ENCODE measurements around the gene IGLL5.

IGLL5 gene

GRCh38 chr22:22884888-22885840 lies 2.5 kb upstream of the IGLL5 start:
- DNase-seq (ENCODE audit: low read depth) = no peak
- TF ChIP-seq, protein P1, sequence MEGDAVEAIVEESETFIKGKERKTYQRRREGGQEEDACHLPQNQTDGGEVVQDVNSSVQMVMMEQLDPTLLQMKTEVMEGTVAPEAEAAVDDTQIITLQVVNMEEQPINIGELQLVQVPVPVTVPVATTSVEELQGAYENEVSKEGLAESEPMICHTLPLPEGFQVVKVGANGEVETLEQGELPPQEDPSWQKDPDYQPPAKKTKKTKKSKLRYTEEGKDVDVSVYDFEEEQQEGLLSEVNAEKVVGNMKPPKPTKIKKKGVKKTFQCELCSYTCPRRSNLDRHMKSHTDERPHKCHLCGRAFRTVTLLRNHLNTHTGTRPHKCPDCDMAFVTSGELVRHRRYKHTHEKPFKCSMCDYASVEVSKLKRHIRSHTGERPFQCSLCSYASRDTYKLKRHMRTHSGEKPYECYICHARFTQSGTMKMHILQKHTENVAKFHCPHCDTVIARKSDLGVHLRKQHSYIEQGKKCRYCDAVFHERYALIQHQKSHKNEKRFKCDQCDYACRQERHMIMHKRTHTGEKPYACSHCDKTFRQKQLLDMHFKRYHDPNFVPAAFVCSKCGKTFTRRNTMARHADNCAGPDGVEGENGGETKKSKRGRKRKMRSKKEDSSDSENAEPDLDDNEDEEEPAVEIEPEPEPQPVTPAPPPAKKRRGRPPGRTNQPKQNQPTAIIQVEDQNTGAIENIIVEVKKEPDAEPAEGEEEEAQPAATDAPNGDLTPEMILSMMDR (conservative IDR thresholded peaks at IDR 0.05; ENCODE audit: low read depth, low read length) = no peak

DNA sequence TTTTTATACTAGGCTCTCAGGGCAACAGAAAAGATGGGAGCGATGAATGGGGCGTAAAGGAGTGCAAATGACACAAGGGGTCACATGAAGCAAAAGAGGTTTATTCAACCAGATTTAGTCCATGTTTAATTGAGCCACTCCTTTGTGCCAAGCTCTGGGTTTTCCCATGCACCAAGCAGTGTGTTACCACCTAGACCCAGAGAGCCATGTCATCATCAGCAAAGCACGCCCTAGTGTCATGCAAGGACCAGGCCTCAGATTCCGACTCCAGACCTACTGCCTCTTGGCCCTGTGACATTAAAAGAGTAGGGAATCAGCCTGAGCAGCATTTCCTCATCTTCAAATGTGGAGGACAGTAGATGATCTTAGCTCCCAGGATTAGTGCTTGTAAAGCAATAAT lies 1.1 kb upstream of the IGLL5 start:
- H3K4me3 ChIP-seq (ENCODE audit: low read length) = no peak overlapping the region
- no peak for DNase-seq (ENCODE audit: low read depth)
- TF ChIP-seq, protein P1 (conservative IDR thresholded peaks at IDR 0.05; ENCODE audit: low read depth, low read length) = no peak

More at GRCh38 chr22:22884888-22885840, 2.5 kb upstream of the IGLL5 start:
- no peak overlapping the region for H3K4me3 ChIP-seq (ENCODE audit: low read length)

DNA sequence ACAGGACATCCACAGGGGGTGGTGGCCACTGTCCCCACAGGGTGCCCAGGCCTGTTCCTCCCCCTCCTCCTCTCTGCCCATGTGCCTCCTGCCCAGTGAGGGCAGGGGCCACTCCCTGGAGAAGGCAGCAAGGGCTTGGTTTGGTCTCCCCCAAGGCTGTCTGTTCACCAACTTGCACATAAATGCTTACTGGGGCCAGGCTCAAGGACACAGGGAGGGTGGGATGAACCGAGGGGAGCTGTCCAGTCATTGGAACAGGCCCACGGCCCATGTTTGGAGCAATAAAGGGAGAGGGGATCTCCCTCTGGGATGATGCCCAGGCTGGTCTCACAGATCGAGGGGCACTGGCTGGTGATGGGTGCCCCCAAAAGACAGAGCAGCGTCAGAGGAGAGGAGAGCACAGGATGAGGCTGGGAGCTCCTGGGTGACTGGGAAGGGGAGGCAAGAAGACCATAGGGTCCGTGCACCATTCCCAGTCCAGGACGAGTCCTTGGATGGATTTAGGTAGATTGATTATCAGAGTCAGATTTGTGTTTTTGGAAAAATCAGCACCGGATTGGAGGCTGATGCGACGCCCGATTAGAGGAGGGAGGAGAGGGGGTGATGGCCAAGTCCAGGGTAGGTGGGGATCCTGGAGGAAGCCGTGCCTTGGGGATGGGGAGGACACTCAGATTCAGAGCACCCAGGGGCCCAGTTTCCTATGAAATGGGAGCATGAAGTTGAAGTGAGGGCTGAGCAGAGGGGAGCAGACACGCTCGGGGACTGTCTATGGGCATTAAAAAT lies 1.1 kb downstream of the IGLL5 start:
- DNase-seq (ENCODE audit: low read depth) = no peak
- TF ChIP-seq, protein P1 (conservative IDR thresholded peaks at IDR 0.05; ENCODE audit: low read depth, low read length) = no peak
- no peak overlapping the region for H3K4me3 ChIP-seq (ENCODE audit: low read length)

- no peak overlapping the region for H3K4me3 ChIP-seq (ENCODE audit: low read length)
- TF ChIP-seq, protein P1 (conservative IDR thresholded peaks at IDR 0.05; ENCODE audit: low read depth, low read length) = no peak
- no peak for DNase-seq (ENCODE audit: low read depth)
These were observed 2.5 kb downstream of the IGLL5 start for GRCh38 chr22:22890085-22890484.

- DNase-seq (ENCODE audit: low read depth) = no peak
- TF ChIP-seq, protein P1 (conservative IDR thresholded peaks at IDR 0.05; ENCODE audit: low read depth, low read length) = no peak
- no peak overlapping the region for H3K4me3 ChIP-seq (ENCODE audit: low read length)
These were observed 3.6 kb downstream of the IGLL5 start for GRCh38 chr22:22891139-22891621.

- TF ChIP-seq, protein P1 (conservative IDR thresholded peaks at IDR 0.05; ENCODE audit: low read depth, low read length) = no peak
- no peak overlapping the region for H3K4me3 ChIP-seq (ENCODE audit: low read length)
- no peak for DNase-seq (ENCODE audit: low read depth)
These were observed 4.8 kb downstream of the IGLL5 start for GRCh38 chr22:22892096-22893052.
